KBM-7 (cell line): ENCODE results near the gene ASB10.

ENCODE experiments used
- DNase-seq: peaks from one replicate; pipeline ENCODE4 v3.0.0-alpha.2; 2015
- in situ Hi-C: fragments of 300-500 bp; cut with MboI; formaldehyde crosslinking; loops from 2 replicates; pipeline ENCODE4 v1.14.3; 2020; ENCODE audit warnings: low sequenced_read_pairs, low pct_unique_long_range_greater_than_20kb, mixed read lengths

ASB10 gene

DNA sequence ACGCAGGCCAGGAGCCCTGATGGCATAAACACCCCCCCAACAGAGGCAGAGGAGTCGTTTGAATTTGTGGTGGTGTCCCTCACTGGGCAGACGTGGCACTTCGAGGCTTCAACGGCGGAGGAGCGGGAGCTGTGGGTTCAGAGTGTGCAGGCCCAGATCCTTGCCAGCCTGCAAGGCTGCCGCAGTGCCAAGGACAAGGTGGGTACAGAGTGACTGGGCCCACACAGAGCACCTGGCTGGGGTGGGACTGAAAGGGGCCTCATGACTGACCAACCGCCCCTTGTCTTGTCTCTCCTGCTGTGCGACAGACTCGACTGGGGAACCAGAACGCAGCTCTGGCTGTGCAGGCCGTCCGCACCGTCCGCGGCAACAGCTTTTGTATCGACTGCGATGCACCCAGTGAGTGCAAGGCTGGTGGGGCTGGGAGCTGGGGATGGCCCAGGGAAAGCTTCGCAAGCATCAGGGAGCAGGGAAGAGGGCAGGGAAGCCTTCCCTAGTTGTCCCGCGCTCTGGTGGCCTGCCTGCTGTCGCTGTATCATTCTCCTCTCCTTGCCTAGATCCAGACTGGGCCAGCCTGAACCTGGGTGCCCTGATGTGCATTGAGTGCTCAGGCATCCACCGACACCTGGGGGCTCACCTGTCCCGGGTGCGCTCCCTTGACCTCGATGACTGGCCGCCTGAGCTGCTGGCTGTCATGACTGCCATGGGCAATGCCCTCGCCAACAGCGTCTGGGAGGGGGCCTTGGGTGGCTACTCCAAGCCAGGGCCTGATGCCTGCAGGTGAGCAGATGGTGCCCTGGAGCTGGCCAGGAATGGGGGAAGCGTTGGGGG, 45.0 kb downstream of the ASB10 start:
- DNase-seq, result no peak
- in situ Hi-C loops, result no loop called here

DNA sequence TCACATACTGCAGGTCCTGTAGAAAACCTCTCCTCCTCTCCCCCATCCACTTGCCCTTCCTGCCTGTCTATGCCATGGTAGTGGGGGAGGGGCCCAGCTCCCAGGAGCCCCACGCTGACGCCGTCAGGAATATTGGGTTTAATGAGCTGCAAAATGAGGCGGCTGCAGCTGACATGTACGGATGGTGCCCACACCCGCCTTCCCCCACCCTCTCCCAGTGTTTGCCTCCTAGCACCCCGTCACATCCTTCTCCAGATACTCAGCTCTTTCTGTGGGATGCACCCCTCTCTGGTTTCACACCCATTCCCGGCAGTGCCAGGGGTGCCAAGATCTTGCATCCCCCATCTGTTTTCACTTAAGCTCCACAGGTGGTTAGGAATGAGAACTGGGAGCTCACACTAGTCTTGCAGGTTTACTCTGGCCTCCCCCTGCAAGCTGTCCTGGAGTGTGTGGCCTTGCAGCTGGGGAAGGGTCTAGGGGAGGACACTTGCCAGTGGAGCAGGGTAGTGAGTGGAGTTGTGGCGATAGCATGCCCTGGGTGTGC, 45.7 kb downstream of the ASB10 start:
- in situ Hi-C loops, result no loop called here
- no peak for DNase-seq

DNA sequence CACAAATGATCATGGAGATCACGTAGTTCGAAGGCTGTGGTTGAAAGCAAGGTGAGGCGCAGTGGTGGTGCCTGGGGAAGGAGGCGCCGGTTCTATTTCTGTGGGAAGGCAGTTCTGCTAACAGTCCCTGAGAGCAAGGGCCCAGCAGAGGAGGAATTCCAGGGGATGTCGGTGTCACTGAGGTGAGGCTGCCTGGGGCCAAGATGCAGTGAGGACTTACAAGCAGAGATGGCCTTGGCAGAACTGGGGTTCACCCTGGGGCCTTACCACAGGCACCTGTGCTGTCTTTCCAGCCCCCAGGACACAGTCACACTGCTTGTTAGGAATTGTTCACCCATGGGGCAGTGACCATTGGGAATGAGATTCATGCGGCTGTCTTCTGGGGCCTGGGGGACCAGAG, 46.2 kb downstream of the ASB10 start:
- no peak for DNase-seq
- in situ Hi-C loops, result no loop called here

DNA sequence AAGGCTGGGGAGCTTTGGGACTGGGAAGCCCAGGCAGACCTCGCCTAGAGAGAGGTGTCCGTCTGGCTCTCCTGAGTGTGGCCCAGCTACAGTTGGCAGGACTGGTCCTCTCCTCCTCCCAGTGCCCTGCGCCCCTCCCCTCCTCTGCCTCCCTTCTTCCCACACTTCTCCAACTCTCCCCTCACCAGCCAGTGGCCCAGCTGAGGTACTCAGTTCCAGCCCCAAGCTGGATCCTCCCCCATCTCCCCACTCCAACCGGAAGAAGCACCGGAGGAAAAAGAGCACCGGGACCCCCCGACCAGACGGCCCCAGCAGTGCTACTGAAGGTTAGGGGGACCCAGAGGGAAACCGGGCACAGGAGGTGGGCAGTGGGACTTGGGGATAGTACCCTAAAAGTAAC, 47.3 kb downstream of the ASB10 start:
- no peak for DNase-seq
- in situ Hi-C loops, result no loop called here

DNA sequence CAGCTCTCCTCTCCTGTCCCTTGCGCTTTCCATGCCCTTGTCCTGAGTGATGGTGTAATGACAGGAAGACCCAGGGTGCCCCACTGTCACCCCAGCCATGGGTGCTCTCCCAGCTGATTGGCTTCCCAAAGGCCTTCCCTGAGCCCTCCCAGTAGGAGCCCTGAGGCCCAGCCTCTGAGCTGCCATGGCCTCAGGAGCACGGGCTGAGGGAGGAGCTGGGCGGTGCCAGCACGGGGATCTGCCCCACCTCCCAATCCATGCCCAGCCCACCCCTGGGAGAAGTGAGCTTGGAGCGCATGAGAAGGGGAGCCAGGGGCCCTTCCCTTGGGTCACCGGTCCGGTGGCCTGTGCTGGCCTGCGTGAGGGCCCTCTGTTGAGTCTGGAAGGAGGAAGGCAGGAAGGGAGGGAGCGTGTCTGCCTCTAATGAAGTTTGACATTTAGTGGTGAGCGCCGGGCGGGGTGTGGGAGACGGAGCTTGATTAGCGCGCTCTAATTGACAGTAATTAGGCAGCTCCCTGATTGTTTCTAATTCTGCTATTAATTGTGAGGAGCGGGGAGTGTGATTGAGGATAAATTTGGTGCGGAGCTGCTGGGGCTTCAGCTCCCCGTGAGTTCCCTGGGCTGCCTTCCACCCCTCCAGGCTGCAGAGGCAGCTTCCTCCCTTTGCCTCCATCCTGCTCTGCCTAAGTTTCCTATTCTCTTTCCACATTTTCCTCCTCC, 47.8 kb downstream of the ASB10 start:
- in situ Hi-C loops, result no loop called here
- DNase-seq, result no peak

DNA sequence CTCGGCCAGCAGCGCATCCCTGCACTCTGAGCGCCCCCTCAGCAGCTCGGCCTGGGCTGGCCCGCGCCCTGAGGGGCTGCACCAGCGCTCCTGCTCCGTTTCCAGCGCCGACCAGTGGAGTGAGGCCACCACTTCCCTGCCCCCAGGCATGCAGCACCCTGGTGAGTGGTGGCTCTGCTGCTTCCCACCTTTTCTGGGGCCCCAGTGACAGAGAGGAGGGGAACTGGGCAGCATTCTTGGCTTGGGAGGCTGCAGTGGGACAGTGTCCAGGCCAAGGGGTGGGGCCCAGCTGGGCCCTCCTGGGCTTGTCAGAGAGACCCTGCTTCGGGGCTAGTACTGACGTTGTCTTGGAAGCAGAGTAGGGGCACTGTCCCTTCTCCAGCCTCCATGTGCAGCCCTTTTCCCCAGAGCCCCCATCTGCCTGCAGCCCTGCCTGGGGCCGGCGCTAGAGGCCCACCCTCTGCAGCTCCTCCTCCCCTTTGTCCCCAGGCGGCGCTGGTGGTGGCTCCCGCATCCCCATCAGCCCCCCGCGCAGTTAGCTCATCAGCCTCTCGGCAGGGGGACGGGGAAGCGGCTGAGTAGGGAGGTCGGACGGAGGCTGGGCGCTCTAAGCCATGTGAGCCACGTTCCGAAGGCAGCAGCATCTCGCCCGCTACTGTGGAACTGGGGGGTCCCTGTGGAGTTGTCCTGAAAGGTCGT, 48.7 kb downstream of the ASB10 start:
- in situ Hi-C loops, result no loop called here
- DNase-seq, result no peak

DNA sequence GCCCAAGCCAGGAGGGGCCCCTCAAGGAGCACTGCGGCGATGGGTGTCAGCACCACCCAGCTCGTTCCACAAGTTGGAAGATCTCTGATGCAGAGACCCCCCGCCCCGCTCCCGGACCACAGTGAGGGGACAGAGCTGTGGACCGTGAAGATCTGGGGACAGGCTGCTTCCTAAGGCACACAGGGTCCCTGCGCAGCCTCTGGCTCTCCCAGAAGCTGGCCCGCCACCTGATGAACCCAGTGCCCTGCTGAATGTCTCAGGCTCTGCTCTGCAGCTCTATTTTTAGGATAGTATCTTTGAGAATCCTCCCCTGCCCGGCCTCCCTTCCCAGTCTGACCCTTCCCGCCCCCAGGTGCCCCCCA, 49.3 kb downstream of the ASB10 start:
- in situ Hi-C loops, result no loop called here
- DNase-seq, result no peak

DNA sequence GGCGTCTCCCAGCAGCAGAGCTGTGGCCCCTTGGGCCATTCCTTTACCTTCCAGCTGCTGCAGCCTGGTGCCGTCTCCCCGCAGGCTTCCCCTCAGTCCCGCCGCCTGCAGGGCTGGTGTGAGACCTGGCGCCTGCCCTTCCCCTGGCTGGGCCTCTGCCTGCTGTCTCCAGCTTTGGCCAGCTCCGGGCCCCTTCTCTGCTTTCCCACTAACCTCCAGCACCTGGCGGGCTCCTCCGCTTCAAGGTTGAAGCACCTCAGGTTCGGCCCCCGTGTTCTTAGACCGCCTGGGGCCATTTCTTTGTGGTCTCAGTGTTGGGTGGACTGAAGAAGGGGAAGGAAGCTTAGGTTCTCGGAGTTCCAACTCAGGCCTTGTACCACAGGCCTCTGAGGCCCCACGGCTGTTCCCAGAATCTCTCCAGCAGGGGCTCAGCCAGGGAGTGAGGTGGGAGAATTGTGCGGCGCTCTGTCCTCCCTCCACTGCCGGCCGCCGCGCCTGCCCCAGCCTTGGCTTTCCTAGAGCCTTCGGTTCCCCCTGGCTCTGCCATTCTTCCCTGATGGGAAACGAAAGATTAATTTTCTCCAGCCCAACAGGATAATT, 49.9 kb downstream of the ASB10 start:
- in situ Hi-C loops, result no loop called here
- peak; percentile 13 for DNase-seq

DNA sequence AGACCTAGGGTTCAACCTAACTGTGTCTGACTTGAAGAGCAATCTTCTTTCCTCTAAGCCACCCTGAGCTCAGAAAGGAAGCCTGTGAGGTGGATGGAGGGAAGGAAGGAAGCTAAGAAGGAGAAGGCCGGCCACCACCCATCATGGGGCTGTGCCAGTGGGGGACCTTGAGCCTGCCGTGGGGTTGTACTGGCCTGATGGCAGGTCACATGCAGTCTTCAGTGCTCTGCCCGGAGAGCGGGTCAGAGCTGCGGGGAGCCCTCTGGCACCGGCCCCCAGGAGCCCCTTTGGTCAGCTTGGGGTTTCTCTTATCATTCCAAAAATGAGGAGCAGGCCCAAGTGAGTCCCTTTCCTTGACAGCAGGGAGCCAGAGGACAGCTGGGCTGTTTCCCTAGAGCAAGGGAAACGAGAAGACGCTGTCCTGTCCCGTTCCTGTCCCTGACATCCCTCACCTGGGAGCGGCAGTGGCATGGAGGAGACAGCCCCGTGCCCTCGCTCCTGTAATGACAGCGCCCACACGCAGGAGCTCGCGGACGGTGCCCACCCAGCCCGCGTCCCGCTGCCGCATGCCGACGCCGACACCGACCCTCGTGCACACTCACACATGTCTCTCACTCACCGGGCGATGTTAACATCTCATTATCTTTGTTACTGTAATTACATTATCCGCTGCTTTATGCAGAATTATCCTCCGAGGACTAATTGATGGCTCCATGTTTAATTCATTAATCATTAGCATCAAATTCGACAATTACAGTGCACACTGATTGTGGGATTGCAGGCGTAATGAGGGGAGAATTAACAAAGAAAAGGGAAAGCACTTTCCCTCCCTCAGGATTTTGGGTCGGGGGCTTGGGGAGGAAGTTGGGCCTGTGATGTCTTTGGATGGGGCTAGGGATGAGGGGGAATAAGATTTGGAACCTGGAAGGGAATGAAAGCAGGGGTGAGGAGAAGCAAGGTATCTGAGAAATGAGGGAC, 50.9 kb downstream of the ASB10 start:
- no peak for DNase-seq
- in situ Hi-C loops, result no loop called here

DNA sequence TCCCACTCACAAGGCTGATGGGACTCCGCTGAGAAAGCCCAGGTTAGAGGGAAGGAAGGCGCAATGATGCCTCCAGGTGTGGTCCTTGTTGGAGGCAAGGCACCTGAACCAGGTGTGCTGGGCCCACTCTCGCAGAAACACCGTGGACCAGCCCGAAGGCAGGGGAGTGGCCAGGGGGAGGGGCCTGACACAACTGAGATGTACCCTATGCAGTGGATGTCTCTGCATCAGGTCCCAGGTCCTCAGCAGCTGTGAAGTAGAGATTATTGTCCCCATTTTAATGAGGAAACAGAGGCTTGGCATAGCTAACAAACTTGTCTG, 51.6 kb downstream of the ASB10 start:
- no peak for DNase-seq
- in situ Hi-C loops, result no loop called here

DNA sequence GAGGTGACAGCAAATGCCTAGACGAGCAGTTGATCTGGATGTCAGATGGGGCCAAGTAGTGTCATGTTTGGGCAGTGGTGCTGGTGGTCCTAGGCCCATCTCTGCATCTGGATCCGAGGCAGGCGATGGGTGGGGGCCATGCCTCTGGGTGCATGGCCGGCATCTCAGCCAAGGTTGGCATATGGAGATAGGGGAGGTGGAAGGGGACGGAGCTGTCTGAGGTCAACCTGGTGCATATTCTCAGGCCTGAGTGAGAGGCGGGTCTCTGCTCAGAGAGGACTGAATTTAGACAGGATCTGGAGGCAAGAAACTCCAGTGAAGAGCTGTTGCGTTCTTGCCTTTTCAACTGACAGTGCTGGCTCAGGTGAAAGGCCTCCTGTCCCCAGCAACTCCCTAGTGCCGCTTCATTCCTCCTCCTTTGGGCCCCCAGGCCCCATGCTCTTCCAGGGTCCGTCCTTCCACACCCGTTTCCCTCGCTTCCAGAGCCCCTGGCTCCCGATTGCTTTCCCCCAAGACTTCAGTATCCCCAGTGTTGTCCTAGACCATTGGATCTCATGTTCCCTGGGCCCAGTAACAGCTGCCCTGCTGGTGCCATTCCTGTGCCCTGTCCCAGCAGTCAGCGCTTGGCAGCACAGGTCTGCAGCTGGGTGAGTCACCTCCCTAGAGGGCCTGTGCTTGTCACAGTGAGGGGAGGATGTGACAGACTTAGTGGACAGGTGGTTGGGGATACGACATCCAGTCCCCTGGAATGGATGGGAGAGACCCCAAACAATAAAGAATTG, 52.1 kb downstream of the ASB10 start:
- in situ Hi-C loops, result no loop called here
- no peak for DNase-seq

DNA sequence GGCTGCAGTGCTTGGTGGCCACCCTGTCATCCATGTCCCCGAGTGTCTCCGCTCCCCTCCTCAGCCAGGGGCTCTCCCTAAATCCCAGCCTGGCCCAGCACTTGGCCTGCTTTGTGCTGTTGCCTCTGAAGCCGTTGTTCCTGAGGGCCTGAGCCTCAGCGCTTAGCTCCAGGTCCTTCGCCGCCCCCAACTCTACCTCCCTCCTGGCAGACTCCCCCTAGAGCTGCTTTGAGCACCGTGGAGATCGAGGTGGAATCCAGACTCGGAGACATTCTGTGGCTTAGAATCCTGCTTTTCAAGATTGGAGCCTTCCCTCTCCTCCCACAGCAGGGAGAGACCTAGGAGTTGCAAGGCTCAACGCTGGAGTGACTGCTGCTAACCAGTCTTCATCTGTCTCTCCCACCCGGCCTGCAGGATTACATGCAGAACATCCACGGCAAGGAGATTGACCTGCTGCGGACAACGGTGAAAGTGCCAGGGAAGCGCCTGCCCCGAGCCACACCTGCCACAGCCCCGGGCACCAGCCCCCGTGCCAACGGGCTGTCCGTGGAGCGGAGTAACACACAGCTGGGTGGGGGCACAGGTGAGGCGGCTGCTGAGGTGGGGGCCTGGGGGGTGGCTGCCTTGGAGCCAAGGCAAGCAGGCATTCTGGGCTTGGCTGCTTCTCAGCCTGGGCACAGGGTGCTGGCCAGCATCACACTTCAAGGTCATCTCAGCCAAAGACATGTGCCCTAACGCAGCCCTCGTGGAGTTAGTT, 52.9 kb downstream of the ASB10 start:
- in situ Hi-C loops, result no loop called here
- no peak for DNase-seq

DNA sequence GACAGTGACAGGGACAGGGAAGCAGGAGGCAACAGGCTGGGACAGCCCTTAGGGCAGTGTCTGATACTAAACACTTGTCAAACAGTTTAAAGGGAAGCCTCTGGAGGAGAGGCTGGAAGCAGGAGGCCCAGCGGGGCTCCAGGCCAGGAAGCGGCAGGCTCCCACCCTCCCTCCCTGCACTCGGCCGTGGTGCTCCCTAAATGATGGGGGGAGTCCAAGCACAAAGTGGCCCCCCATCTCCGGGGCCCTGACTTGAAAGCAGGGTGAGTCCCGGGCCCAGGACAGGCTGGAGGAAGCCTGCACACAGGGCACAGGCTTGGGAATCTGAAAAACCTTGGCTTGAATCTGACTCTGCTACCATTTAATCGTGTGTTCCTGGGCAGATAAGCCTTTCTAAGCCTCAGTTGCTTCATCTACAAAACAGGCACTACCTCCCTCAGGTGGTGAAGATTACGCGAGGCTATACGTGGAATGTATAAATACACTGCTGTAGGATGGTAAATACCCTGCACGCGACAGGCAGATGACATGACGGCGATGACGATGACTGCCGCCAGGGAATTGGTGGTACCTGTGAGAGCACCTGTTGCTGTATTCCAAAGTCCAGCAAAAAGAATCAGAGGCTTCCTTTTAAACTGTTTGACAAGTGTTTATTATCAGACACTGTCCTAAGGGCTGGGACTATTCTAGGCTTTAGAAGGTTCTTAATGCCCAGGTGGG, 53.6 kb downstream of the ASB10 start:
- no peak for DNase-seq
- in situ Hi-C loops, result no loop called here

DNA sequence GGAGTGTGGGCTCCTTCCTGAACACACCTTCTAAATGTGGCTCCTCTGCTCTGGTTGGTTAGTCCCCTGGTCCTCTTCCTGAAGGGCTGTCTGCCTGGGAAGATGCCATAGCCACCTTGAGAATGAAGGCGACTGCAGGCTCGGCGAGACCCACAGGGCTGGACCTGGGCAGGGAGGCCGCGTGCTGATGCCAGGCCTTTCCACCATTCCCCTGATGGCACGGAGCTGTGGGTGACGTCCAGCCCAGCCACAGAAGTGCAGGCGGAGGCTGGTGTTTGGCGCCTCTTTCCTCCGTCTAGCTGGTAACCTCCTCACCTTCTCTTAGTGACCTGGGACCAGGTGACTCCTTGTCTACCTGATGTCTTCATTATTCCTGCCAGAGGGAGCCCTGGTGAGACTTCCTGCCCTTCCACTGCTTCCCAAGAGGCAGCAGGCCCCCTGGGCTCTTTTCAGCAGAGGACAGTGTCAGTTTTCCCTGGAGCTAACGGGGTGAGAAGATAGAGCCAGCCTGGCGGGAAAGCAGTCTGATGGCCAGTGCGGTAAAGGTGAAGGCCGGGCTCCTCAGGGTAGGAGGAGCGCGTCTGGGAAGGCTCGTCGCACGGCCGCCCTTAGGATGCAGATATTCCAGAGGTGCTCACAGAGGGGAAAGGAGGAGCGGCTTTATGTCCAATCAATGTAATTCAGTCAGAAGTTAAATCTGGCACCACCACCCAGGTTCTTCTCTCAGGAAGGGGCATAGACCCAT, 54.4 kb downstream of the ASB10 start:
- in situ Hi-C loops, result no loop called here
- DNase-seq, result no peak

DNA sequence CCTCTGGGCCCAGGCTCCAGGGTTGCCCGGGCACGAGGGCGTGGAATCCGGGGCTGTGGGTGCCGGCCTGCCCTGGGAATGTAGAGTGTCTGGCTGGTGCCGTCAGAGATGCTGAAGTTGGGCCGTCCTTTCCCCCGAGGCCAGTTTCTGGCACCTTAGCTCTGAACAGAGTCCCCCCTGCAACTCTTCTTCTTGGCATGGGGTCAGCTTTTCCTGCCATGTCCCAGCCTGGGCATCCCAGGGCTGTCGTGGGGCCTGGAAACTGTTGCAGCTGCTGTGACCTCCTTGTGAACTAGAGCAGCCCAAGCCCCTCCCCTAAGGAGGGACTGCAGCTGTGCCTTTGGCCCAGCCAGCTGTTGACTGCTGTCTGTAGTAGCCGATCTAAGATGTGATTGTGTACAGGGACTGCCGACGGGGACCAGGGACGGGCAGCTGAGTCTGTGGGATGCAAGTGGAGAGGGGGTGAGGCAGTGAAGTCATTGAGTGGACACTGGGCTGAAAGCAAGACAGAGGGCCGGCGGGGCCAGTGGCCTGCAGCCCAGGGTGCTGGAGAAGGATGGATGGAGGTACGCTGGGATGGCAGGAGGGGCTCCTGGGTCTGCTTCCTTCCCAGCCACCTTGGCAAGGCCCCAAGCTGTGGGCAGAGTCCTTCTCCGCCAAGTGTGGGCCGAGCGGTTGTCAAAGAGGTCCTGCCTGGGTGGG, 55.3 kb downstream of the ASB10 start:
- DNase-seq, result no peak
- in situ Hi-C loops, result no loop called here

DNA sequence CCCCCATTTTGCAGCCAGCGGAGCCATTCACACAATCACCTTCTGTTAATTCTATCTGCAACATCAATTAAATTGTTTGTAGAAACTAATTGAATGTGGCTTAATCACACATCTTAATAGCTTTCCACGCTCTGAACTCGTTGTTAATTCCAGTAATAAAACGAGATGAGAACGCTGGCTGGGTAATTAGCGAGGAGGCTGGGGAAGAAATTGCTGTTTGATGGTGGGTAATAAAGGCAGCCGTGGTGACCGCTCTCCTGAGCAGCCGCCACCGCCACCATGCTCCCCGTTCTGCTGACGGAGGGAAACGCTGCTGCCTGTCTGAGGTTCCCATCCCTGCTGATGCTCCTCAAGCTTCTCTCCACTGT, 55.8 kb downstream of the ASB10 start:
- in situ Hi-C loops, result no loop called here
- DNase-seq, result no peak
